ENCODE measurements around the gene MUC5B.

DNA sequence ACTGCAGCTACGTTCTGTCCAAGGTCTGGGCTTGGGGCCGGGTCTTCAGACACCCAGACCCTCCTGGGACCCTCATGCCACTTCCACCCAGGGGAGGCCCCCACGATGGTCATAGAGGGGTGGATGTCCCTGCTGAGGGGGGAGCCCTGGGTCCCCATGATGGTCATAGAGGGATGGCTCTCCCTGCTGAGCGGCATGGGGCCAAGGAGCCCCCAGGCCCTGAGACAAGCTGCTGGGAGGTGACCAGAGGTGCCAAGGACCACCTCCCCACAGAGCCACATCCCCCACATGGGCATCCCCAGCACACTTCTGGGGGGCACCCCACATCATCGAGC lies 7.2 kb downstream of the MUC5B start:
- no peak for TF ChIP-seq POLR2AphosphoS5 (IDR thresholded peaks at IDR 0.05; ENCODE audit: low read depth)
- no peak for TF ChIP-seq CTCF (IDR thresholded peaks at IDR 0.05; ENCODE audit: insufficient read depth, low read length)
